PC-3 (cell line): Measurements from ENCODE around the gene EXOC4. TPM values are rescaled to one million over a fixed set of nuclear protein-coding genes. Genes with fewer than 3 reads are reported as not detected.

Experiments
- ATAC-seq: fragments of 200-7000 bp; cut with Tn5 transposase; 2 replicates; pipeline ENCODE4 v1.9.1; 2020; ENCODE audit warnings: mild to moderate bottlenecking, moderate library complexity
- BruUV-seq: library from RNA; stranded (reverse); fragments of 400-500 nt; replicated peaks from 2 replicates; lab custom pipeline; 2021; lab: Mats Ljungman, UMichigan
- CTCF ChIA-PET: fragments of 300-600 bp; sonication (Branson Sonifier 250); formaldehyde crosslinking; loops from one replicate; lab custom pipeline; 2022; ENCODE audit warnings: antibody characterized with exemption; lab: Charles Lee
- POLR2A ChIA-PET: fragments of 300-600 bp; sonication (Branson Sonifier 250); formaldehyde crosslinking; loops from one replicate; lab custom pipeline; 2022; ENCODE audit warnings: antibody characterized with exemption; ENCODE audit not compliant: unreplicated experiment; lab: Charles Lee
- DNase-seq: peaks from one replicate; pipeline ENCODE4 v3.0.0-alpha.2; 2015
- H2AFZ ChIP-seq: fragments of 300-600 bp; sonication (generic); 2 replicates; pipeline ENCODE4 v1.6.0; 2016; ENCODE audit warnings: antibody characterized with exemption, low read length
- H3F3A ChIP-seq: fragments of 300-600 bp; sonication (generic); one replicate; pipeline ENCODE4 v1.6.0; 2017; ENCODE audit warnings: antibody characterized with exemption, low read length, control low read depth, mild to moderate bottlenecking; ENCODE audit not compliant: unreplicated experiment
- H3K27ac ChIP-seq: fragments of 300-600 bp; sonication (generic); 2 replicates; pipeline ENCODE4 v1.5.1; 2016; ENCODE audit warnings: mild to moderate bottlenecking, low read length
- H3K27me3 ChIP-seq: fragments of 300-600 bp; sonication (generic); 2 replicates; pipeline ENCODE4 v1.6.1; 2016; ENCODE audit warnings: low read length, mixed read lengths
- H3K36me3 ChIP-seq: fragments of 300-600 bp; sonication (generic); 2 replicates; pipeline ENCODE4 v1.6.1; 2016; ENCODE audit warnings: low read depth, mixed run types, low read length, mixed read lengths
- H3K4me1 ChIP-seq: fragments of 300-600 bp; sonication (generic); 2 replicates; pipeline ENCODE4 v1.5.1; 2016; ENCODE audit warnings: low read length; ENCODE audit not compliant: insufficient read depth
- H3K4me2 ChIP-seq: fragments of 300-600 bp; sonication (generic); 2 replicates; pipeline ENCODE4 v1.6.0; 2016; ENCODE audit warnings: low read length
- H3K4me3 ChIP-seq: fragments of 300-600 bp; sonication (generic); 2 replicates; pipeline ENCODE4 v1.5.1; 2016; ENCODE audit warnings: mild to moderate bottlenecking, low read length, mixed read lengths
- H3K79me2 ChIP-seq: fragments of 300-600 bp; sonication (generic); 2 replicates; pipeline ENCODE4 v1.6.1; 2017; ENCODE audit warnings: low read length, mixed read lengths
- H3K9ac ChIP-seq: fragments of 300-600 bp; sonication (generic); 2 replicates; pipeline ENCODE4 v1.6.0; 2016; ENCODE audit warnings: mild to moderate bottlenecking, low read length
- H3K9me2 ChIP-seq: fragments of 300-600 bp; sonication (generic); replicated peaks from 2 replicates; pipeline ENCODE4 v1.6.1; 2016; ENCODE audit warnings: mixed run types, low read length, mixed read lengths
- H3K9me3 ChIP-seq: fragments of 300-600 bp; sonication (generic); 2 replicates; pipeline ENCODE4 v1.6.1; 2016; ENCODE audit warnings: low read length, mixed read lengths
- H4K20me1 ChIP-seq: fragments of 300-600 bp; sonication (generic); 2 replicates; pipeline ENCODE4 v1.6.1; 2016; ENCODE audit warnings: low read length, mixed read lengths
- EZH2 ChIP-seq: fragments of 300-600 bp; sonication (generic); IDR thresholded peaks from one replicate; pipeline ENCODE4 v1.6.1; 2017; ENCODE audit warnings: antibody characterized with exemption, mild to moderate bottlenecking, low read length; ENCODE audit not compliant: unreplicated experiment
- EZH2phosphoT487 ChIP-seq: fragments of 300-600 bp; sonication (generic); IDR thresholded peaks from 2 replicates; pipeline ENCODE4 v1.6.1; 2018; ENCODE audit warnings: mild to moderate bottlenecking, antibody characterized with exemption, low read length, borderline replicate concordance
- intact Hi-C: fragments of 100-400 bp; cut with micrococcal nuclease; formaldehyde crosslinking; loops from 2 replicates; pipeline ENCODE4 v1.9.0; 2023
- total RNA-seq: library from RNA; depleted of rRNA; stranded (reverse); fragments of >200 nt; gene quantifications from 2 replicates; pipeline ENCODE4 v1.2.3, GENCODE V29; 2014
- TF ChIP-seq, protein P1 (sequence below): fragments of 300-600 bp; sonication (generic); conservative IDR thresholded peaks from 2 replicates; pipeline ENCODE4 v1.5.1; 2017; ENCODE audit warnings: antibody characterized with exemption, low read depth, mild to moderate bottlenecking, low read length

EXOC4 gene
- total RNA-seq, 1 experiment from 2014 or later = 43.5 TPM

DNA sequence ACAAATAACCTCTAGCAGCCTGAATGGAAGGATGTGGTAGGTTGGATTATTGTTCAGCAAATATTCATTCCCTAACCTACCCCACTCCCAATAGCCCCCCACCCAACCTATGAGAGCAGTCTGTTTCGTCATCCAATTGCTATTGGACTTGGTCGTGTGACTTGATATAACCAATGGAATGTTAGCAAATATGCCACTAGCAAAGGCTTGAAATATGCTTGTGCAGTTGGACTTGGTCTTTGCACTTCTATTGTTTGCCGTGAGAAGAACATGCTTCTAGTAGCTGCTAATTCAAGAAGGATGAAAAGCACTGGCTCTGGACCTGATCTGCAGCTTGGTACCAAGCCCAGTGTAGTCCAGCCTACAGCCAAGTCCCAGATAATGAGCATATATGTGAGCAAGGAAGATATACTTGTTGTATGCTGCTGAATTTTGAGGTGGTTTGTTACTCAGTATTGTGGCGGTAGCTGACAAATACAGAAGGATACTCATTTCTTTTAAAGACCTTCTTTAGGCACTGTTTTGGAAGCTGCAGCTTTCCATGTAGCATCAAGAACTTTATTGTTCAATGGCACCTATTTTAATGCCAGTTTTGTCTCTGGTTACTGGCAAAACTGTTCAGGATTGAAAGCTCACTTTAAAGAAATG, 180.4 kb downstream of the EXOC4 start:
- H3K27ac ChIP-seq = no peak overlapping the region
- H3K27me3 ChIP-seq = no peaks in the 10 kb centered on the region
- no peak for ATAC-seq
- TF ChIP-seq EZH2phosphoT487 = no peak
- TF ChIP-seq, protein P1, sequence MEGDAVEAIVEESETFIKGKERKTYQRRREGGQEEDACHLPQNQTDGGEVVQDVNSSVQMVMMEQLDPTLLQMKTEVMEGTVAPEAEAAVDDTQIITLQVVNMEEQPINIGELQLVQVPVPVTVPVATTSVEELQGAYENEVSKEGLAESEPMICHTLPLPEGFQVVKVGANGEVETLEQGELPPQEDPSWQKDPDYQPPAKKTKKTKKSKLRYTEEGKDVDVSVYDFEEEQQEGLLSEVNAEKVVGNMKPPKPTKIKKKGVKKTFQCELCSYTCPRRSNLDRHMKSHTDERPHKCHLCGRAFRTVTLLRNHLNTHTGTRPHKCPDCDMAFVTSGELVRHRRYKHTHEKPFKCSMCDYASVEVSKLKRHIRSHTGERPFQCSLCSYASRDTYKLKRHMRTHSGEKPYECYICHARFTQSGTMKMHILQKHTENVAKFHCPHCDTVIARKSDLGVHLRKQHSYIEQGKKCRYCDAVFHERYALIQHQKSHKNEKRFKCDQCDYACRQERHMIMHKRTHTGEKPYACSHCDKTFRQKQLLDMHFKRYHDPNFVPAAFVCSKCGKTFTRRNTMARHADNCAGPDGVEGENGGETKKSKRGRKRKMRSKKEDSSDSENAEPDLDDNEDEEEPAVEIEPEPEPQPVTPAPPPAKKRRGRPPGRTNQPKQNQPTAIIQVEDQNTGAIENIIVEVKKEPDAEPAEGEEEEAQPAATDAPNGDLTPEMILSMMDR = no peak
- no peak for TF ChIP-seq EZH2
- CTCF ChIA-PET = interaction anchor here (0.5 to 0.6 kb wide), 2 partner anchors 489 to 1488 kb away, joined by 3 to 4 read pairs; no protein-coding TSS in a partner anchor
- no peaks in the 10 kb centered on the region for H4K20me1 ChIP-seq
- H2AFZ ChIP-seq = no peak overlapping the region
- H3K4me2 ChIP-seq = no peak overlapping the region
- intact Hi-C loops = loop anchor here (10.0 kb wide), 2 partner anchors 312 to 498 kb away; no protein-coding TSS in a partner anchor
- DNase-seq = no peak
- H3F3A ChIP-seq = no peaks in the 10 kb centered on the region
- H3K9me2 ChIP-seq = no peaks in the 10 kb centered on the region
- no peaks in the 10 kb centered on the region for H3K36me3 ChIP-seq
- no peak overlapping the region for H3K4me3 ChIP-seq
- POLR2A ChIA-PET = no interaction called here
- no peak overlapping the region for H3K9ac ChIP-seq
- H3K9me3 ChIP-seq = no peaks in the 10 kb centered on the region
- BruUV-seq = no TSS peak
- no peaks in the 10 kb centered on the region for H3K4me1 ChIP-seq
- H3K79me2 ChIP-seq = no peaks in the 10 kb centered on the region

DNA sequence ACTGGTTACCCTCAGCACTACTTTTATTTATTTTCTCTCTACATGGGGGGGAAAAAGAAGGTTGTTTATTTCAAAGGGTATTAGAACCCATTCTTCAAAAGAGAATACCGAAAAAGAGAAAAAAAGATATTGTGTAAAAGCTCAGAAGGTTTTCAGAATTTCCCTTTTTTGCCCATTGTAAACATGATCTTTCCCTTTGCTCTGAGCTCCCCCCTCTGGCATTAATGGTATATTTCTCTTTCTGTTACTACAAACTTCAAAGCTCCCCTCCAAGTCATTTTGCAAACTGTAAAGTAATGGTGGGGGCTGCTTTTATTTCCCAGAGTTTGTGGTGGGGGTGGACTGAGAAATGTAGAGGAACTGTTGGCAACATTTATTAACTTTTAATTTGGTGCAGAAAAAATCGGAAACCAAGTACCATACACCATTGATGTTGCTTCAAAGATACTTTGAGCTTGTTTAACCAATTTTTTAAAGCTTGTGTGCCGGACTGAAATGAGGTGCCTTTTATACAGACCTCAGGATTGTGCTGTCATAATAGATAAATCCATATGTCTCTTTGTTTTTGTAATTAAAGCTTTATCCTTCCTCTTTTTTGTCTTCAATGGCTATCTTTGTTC, 181.5 kb downstream of the EXOC4 start:
- H2AFZ ChIP-seq = no peak overlapping the region
- no peaks in the 10 kb centered on the region for H3K9me3 ChIP-seq
- ChIA-PET CTCF (interaction anchor here (0.6 to 1.2 kb wide), 2 partner anchors 101 to 857 kb away, joined by 3 to 4 read pairs; no protein-coding TSS in a partner anchor), POLR2A (interaction anchor here (0.7 kb wide), 1 partner anchor 10 kb away, joined by 3 read pairs; no protein-coding TSS in a partner anchor)
- peak; percentile 30 for DNase-seq
- no peaks in the 10 kb centered on the region for H3F3A ChIP-seq
- no peak overlapping the region for H3K27ac ChIP-seq
- no peaks in the 10 kb centered on the region for H3K4me1 ChIP-seq
- TF ChIP-seq EZH2phosphoT487 = no peak
- TF ChIP-seq, protein P1 = peak; percentile 60; the same call in 1 of the 2 replicates
- TF ChIP-seq EZH2 = no peak
- peak; percentile 54 for ATAC-seq
- intact Hi-C loops = loop anchor here (1.0 to 10.0 kb wide), 4 partner anchors 310 to 582 kb away; no protein-coding TSS in a partner anchor
- no peak overlapping the region for H3K4me3 ChIP-seq
- BruUV-seq = no TSS peak
- no peaks in the 10 kb centered on the region for H3K36me3 ChIP-seq
- H4K20me1 ChIP-seq = no peaks in the 10 kb centered on the region
- H3K79me2 ChIP-seq = no peaks in the 10 kb centered on the region
- no peak overlapping the region for H3K9ac ChIP-seq
- no peaks in the 10 kb centered on the region for H3K27me3 ChIP-seq
- H3K4me2 ChIP-seq = no peak overlapping the region
- H3K9me2 ChIP-seq = no peaks in the 10 kb centered on the region
